HPDE6-E6E7 (cell line): ENCODE measurements around the gene YBX2.

ENCODE experiments used
- DNase-seq: peaks from one replicate; pipeline ENCODE4 v3.0.0; 2011; ENCODE audit warnings: missing footprints; ENCODE audit errors: extremely low spot score

Gene YBX2

DNA sequence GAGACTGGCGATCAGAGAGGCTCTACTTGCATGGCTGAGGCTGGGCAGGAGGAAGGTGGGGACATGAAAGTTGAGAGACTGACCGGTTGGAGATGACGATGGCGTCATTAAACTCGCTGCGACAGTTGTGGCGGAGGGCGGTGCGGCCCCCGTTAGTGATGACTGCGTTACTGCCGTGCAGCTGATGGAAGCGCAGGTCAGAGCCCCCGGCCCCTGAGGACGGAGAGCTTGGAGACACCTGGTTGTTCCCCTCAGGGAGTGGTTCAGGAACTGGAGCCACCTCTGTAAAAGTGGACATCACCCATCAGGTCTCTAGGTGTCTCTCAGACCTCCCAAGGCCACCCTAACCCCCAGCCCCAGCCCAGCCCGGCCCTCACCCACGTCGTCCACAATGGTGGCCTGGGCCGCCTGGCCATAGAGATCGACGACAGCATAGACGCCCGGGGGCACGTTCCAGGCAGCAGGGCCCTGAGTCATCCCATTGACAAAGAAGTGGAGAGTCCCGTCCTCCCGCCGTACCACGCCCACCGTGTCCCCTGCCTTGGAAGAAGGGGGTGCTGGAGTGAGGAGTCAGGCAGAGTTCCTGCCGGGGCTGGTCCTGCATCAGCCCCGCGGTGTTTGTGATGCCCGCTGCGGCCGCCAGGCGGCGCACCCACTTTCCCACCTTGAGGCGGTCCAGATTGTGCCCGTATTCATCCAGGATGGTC lies 29.4 kb upstream of the YBX2 start:
- DNase-seq: no peak

DNA sequence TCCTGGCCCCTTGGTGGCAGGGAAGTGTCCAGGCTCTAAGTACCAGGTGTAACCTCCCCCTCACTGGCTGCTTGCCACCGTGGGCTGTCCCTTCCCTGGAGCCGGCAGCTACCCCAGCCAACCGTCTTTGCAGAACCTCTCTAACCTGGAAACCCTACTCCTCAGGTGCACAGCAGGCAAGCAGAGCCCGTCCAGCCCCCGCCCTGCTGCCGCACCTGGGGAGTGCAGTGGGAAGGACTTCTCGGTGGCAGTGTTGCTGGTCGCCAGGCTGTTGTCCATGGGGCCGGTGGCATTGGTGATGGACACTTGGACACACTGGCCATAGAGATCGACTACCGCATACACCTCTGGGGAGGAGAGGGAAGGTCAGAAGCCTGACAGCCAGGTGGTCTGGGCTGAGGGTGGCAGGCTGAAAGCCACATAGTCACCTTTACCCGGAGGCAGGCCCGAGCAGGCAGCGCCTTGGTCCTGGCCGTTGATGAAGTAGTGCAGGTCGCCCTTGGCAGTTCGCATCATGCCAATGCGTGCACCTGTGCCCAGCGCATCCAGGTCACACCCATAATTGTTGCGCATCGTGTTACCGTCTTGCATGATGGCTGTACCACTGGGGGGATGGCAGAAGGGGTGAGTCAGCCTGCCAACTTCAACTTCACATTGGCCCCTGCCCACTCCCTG lies 28.2 kb upstream of the YBX2 start:
- no peak for DNase-seq

DNA sequence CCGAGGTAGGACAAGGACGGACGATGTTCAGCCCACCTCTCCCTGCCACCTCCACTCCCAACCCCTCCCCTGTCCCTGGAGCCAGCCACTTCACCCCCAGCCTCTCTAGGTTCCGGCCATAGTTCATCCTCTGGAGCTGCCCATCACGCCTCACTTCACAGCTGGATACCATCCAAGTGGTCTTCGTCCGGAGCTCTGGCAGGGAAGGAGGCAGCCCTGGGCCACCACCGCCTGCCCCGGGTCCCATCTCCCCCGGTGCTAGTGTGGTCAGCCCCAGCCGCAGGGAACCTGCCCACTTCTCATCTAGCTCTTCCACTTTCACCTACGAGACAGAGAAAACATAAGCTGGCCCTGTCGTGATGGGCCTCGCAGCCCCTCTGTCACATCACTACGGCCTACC lies 27.0 kb upstream of the YBX2 start:
- no peak for DNase-seq

DNA sequence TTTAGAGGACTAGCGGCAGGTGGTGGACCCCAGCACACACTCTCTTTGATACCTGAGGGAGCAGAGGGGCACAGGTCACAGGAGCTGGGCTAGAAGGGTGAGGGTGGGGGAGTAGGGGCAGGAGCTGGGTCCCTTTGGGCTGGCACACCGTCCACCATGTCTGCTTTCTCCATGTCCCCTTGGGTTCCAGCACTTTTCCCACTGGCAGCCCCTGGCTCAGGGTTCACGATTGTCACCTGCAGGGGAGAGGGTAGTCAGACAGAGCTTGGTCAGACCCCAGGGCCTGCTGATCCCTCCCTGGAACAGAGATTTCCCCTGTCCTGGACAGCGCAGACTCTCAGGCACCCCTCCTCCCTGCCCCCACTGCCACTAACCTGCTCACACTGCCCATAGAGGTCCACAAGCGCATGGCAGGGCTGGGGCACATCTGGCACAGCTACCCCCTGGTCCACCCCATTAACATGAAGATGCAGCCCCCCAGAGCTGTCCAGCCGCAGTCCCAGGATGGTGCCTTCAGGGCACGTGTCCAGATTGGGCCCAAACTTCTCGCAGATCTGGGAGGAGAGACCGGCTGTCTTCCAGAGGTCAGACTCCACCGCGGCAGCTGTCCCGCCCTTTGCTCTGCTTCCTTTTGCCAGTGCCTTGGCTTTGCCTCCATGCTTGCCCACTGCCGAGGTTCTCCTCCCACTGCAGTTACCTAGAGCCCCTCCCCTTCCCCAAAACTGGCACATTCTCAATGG lies 23.9 kb upstream of the YBX2 start:
- no peak for DNase-seq

DNA sequence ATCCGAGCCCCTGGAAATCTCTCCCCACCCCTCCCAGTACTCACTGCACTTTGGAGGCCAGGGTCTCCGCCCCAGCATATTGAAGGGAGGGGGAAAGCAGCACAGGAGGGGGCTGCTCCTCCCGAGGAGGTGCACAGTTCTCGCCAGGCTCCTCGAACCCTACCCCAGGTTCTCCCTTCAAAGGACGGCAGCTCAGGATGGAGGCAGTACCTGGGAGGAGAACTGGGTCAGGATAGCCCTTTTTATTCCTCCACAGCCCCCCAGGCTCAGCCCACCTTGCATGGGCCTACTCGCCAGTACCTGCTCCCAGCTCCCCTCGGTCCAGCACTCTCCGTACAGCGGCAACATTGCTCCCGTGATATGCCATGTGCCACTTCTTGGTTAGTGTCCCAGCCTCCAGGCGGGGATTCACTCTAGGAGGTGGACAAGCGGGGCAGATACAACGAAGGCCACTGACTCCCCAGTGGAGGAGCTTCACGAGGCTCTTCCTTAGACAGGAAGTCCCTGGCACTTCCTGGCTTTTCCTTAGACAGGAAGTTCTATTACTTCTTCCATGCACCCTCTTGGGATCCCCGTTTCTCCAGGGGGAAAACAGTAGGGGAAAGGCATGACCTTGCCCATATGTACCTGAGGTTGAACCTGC lies 22.8 kb upstream of the YBX2 start:
- DNase-seq: no peak

DNA sequence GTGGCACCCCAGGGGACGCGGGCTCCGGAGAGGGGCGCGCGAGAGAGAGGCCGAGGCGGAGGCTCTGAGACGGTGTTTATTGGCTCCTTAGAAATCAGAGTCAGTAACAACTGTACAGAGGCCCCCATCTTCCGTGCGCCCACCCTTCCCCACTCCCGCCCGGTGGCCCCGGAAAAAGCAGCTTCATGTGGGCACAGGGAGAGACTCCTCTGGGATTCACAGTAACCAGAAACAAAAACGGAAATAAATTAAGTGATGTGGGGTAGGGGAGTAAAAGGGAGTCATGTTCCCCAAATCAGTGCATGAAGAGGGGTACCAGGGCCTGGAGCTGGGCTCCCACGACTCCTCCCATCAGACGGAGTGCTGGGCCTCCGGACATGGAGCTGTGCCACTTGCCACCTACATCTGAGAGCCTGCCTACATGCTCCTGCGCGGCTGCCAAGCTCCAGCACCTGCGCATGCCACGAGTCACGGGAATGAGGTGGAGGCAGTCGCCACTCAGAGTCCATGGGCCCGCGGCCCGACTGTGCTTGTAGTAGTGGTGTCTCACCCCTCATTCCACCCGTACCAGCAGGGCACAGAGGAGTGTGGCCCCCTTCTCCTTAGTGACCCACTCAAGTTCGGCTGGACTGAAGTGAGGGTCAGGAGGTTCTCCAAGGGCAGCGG lies 21.3 kb upstream of the YBX2 start:
- no peak for DNase-seq

DNA sequence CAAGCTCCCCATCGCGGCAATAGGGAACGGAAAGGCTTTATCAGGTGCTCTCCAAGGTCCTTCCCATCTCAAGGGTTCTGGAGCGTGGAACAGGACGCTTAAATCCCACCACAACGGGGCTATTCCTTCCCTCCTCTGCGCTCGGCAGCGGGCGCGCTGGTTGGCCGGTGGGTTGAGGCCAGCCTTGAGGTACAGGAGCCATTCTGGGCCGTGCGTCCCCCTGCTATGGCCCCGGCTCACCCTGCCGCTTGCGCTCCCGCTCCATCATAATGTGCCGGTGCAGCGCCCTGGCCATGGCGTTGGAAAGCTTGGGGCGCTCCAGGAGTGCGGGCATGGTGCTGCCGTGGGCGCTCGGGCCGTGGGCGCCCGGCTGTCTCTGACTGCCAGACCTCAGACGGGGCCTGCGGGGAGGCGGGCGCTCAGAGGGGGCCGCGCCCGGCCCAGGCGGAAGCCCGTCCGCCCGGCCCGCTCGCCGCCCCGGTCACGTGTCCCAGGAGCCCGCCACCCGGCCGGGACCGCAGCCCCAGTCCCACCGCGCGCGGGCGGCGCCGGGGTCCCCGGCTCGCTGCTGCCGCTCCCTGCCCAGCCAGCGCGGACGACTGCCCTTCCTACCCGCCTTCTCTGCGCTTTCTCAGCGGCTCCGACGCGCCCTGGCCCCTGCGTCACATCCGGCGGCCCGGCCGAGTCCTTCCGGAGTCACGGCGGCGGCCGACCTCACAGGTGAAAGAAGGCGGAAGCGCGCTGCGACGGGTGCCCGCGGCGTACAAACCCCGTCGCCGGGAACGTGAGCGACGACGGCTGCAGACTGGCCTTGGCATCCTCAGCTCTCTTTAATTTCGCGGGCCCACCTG lies 20.5 kb upstream of the YBX2 start, which contains the start of gene GPS2:
TSS of gene GPS2 (minus strand) at position 642 of the 851 bp plus-strand sequence. CDS start at position 334, 308 bp downstream.
- peak; percentile 94 for DNase-seq

DNA sequence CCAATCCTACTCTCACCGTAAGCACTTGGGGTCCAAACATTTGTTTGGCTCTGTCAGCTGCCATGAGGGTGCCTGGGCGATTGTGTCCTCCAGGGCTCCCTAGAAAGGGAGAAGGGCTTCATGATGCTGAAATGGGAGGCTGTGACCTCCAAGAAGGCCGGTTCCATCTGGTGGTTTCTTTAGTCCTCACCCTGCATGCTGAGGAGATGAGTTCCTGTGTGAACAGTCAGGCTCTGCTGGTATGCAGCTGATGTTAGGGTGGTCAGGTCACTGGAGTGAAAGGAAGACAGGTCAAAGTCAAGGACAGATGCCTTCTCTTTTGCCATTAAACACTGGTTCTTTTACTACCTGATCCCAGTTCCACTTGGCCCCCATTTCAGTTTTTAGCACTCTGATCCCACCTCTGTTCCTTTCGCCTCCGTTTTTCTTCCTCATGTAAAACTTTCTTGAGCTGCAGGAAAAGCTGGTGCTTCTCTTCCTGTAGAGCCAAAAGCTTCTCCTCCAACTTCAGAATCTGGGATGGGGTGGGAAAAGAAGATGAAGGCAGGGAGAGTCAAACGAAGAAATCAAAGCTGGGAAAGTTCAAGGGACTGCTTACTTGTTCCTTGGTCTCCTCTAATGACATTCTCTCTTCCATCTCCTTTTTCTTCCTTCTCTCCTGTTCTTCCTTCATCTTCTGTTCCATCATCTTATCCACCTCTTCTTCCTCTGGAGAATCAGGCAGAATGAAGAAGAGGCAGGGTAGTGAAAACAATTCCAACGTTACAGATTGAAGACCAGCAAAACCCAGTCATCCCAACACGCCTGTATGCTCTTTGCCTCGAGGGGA lies 19.7 kb upstream of the YBX2 start:
- DNase-seq: no peak

DNA sequence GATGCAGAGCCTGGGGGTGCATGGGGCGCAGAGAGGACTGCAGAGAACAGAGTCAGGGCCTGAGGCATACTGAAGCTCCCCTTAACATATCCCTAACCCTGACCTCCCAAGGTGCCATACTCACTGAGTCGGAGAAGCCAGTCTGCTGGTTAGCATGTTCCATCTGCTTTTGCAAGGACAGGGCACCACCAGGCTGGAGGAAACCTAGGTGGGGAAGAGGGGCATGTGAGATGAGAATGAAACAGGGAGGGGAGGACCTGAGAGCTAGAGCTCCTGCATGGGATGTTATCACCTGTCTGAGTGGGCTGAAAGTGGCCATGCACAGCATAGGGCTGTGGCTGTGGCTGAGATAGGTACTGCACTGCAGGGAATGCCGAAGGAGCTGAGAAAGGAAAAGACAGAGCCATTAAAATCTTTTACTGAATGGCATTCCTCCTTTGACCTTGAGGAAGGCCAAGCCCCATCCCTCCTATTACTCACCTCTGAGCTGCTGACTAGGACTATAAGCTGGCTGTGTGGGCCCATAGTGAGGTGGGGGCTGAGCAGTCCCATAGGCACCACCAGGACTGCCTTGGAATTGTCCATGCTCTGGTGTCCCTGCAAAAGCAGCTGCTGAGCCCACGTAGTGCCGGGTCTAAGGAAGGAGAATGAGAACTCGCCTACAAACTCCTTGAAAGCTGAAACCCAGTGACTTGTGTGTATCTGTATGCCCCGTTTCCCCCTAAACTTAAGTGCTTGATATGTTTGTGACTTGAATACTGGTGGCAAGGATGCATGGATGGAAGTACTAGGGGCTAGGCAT lies 18.9 kb upstream of the YBX2 start:
- no peak for DNase-seq

DNA sequence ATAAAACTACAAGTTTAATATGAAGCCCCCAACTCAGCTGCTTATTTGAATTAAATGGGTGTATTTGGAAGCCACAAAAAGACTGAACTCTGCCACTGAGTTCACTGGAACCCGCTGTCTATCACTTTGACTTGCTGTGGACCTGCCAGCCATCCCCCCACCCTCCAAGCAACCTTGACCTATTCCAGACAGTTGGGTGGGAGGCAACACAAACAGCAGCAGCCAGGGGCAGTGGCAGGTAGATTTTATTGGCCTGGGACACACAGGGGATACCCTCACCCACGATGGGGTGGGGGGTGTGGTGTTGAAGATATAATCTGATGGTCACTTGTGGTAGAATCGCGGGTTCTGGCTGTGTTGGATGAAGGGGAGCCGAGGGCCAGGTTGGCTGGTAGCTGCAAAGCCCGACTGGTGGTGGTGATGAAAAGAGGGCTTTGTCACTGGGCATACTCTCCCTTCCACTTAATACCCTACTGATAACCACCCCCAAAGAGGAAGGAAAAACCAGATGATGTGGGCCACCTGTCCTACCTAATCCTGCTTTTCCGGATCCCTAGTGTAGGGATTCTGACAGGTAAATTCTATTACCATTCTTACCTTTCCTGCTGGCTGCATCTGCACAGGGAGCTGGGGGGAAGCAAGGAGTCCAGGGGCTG lies 18.1 kb upstream of the YBX2 start:
- DNase-seq: no peak

DNA sequence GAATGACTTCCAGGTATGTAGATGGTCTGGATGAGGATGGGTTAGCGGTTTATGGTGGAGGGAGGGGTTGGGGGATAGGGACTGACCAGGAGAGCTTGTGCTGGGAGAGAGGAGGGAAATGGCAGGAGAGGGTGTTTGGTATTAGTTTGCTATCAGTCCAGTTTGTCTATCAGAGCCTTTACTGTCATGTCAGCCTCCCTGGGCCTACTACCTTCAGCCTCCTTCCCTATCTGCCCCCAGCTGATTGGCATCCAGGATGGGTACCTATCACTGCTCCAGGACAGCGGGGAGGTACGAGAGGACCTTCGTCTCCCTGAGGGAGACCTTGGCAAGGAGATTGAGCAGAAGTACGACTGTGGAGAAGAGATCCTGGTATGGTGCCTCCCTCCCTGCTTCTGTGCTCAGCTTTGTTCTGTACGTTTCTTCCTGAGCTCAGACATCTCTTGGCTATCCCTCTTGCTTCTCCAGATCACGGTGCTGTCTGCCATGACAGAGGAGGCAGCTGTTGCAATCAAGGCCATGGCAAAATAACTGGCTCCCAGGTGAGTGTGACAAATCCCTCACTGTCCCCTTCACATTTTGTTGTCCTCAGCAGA lies 16.8 kb upstream of the YBX2 start:
- no peak for DNase-seq

DNA sequence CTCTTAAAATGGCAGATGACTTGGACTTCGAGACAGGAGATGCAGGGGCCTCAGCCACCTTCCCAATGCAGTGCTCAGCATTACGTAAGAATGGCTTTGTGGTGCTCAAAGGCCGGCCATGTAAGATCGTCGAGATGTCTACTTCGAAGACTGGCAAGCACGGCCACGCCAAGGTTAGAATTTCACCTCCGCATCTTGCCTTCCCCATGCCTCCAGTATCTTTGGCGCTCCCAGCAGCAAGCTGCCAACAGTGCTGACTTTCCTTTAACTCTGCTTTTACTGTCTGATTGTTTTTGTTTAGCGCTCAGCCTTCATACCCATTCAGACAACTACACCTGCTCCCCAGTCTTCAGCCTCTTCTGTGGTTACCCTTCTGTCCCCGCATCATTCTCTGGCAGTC lies 15.2 kb upstream of the YBX2 start:
- no peak for DNase-seq

DNA sequence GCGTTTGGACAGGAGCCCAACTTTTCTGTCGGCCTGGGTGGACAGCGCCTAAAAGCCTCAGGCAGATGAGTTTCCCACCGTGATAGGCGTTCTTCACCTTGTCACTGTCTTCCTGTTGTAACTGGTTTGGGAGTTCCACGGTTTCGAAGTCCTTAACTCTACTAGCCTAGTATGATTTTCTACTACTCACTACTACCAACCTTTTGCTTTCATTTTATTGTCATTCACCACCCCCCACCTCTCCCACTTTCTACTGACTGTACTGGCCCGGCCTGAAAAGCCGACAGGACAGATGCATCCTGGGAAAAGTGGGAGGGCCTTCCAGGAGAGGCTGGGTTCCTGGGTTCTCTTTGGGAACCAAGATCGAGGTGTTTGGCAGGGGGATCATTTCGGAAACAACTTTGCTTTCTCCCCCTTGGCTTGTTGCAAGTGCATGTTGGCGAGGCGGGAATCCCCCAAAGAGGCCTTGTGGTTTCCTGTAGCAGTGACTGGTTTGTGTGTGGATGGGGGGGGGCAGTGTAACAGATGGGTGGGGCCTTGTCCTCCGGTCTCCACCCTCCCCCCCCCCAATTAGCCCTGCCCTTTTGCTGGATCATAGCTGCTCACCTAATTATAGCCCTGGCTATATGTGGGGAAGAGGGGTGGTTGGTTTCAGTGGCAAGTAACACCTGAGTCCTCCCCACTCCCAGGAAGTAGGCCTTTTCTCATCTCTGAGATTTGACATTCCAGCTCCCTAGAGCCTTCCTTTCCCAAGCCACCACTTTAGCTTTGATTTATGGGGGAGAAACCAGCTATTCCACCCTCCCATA lies 14.4 kb upstream of the YBX2 start:
- peak; percentile 84 for DNase-seq

DNA sequence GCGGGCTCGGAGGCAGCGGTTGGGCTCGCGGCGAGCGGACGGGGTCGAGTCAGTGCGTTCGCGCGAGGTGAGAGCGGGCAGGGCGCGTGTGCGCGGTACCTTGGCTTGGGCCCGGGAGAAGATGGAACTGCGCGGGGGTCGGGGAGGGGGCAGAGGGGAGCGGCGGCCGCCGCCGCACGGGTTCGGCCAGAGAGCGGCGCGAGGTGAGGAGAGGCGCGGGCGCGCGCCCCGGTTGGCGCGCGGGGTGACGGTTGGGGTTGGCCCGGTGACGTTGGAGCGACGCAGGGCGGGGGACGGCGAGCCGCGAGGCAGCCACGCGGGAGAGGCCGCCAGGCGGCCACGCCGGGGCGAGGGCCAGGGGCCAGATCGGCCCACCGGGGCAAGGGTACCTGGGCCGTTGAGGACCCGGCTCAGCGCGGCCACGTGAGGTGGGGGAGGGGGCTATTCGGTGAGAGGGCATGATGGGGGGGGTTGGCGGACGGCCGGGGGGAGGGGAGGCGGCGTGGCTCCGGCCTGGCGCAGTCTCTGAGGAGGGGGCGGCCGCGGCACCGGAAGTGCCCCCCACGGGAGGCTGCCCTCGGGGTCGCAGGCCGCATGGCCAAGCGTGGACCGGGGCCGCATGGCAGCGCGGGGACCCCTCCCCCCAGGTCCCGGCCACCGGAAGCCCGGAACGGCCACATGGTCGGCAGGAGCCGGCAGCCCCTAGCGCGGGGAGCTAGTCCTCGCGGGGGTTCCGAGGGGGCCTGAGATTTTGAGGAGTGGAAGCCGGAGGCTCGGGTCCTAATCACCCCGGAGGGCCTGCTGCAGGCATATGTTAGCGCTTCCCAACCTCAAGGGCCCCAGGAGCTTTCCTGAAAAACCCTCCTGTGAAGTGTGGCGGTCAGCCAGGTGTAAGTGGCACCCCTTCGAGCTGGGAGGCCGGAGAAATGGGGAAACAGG lies 13.5 kb upstream of the YBX2 start:
- no peak for DNase-seq

DNA sequence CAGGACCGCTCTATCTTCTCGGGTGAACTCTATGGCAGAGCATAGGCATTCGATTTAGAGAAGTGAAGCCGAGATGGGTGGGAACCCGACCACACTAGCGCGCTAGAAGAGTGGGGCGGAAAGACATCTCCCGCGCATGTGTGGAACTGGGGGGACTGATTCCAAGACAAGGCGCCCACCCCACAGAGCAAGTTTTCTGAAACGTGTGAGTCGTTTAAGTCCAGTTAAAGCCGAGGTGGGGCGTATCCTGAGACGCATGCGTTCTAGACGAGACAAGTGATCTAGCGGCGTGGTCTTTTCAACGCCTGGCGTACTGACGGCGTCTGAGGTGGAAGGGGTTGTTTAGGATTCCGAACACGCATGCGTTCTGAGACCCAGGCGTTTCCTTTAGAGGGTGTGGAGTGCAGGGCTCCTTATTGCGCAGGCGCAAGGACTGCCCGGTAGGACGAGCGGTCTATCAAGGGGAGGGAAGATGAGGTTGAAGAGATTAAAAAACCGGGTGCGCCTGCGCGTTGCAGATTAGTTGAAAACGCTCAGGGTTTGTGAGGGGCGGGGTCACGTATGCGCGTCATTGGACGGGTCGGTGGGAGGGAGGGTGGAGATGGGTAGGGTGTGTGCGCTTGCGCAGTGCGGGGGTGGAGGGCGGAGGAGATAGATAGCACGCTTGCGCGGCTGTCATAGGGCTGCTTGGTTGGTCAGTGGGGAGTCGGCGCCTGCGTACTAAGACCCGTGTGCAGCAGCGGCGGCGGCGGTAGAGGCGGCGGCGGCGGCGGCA lies 12.7 kb upstream of the YBX2 start, which contains the start of gene EIF5A:
TSS of gene EIF5A (plus strand) at position 718 of the 775 bp plus-strand sequence. CDS start 2,008 bp downstream, outside the sequence.
- peak; percentile 99 for DNase-seq
